NCI-H82 (cell line): ENCODE results near the gene G3BP2.
"Not testable (repeated sequence)": the region's sequence is repeated elsewhere in the genome, so short reads cannot be mapped to it uniquely, and the experiment has no call there.

Source experiments
- DNase-seq: peaks from one replicate; lab custom pipeline; 2025; lab: John Stamatoyannopoulos, UW

The G3BP2 gene

GRCh38 chr4:75683482-75684155 lies 10.4 kb upstream of the G3BP2 start:
- no peak for DNase-seq

GRCh38 chr4:75679876-75680575 lies 6.8 kb upstream of the G3BP2 start:
- no peak for DNase-seq

DNA sequence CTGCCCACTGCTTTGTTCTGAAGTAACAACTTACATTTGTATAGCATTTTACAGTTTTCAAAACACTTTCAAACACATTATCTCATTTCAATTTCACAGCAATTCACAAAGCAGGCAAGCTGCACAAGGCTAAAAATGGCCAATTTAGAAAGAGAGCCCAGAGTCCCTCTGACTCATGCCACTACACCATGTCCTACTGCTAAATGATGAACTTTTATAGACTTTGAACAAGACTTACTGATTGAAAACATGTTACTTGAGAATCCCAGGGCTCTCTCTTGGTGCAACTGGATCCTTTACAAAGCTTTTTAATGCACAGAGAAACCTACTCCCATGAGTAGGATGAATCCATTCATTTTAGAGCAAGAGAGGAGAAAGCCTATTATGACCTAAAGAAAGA lies 5.8 kb upstream of the G3BP2 start:
- DNase-seq = no peak

- DNase-seq = no peak
Measured at GRCh38 chr4:75678473-75678872, 5.3 kb upstream of the G3BP2 start.

- DNase-seq = no peak
Measured at GRCh38 chr4:75675004-75675531, 1.9 kb upstream of the G3BP2 start.

GRCh38 chr4:75673959-75674328 lies 733 bp upstream of the G3BP2 start:
- no peak for DNase-seq

GRCh38 chr4:75672461-75673026 lies 667 bp downstream of the G3BP2 start:
- DNase-seq = peak; percentile 72

- peak; percentile 13 for DNase-seq
Measured at GRCh38 chr4:75671802-75672421, 1.3 kb downstream of the G3BP2 start.

DNA sequence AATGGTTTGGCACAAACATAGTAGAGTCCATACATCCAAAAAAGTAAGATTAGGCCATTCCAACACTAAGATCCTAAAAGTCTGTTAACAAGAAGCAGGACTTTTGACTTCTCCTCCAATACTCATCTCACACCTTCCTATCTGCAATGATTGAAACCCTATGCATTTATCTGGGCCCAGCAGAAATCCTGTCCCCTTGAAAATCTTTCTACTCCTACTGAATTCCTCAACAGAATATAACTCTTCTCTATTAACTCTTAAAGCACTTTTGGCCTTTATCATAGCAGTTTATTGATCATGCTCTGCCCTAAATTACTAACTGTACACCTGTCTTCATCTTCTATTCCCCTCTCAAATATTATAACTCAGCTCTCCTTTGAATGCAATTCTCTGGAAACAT lies 4.6 kb downstream of the G3BP2 start:
- no peak for DNase-seq

DNA sequence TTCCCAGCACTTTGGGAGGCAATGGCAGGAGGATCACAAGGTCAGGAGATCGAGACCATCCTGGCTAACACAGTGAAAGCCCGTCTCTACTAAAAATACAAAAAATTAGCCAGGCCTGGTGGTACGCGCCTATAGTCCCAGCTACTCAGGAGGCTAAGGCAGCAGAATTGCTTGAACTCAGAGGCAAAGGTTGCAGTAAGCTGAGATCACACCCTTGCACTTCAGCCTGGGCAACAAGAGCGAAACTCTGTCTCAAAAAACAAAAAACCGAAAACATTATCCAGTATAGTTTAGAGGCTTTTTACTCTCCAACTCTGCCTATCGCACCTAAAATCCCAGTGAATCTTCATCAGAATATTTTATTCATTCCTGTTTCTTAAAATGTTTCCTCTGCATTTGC lies 5.6 kb downstream of the G3BP2 start:
- not testable (repeated sequence) for DNase-seq

DNA sequence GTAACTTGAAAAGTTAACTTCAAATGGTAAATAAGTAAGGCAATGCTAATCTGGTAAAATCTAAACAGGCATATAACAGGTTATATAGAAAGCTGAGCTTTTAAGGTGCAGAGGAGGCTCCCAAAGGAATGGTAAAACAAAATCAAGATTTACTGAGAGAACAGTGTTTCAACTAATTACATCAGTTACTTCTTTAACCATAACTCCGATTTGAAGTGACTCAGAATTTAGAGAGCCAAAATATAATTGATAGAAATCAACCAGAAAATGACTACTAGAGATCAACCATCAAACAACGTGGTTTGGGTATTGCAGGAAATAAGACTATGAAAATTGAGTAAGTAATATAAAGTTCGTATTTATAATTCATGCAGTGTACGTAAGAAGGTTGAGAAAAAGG lies 6.9 kb downstream of the G3BP2 start:
- DNase-seq = no peak

DNA sequence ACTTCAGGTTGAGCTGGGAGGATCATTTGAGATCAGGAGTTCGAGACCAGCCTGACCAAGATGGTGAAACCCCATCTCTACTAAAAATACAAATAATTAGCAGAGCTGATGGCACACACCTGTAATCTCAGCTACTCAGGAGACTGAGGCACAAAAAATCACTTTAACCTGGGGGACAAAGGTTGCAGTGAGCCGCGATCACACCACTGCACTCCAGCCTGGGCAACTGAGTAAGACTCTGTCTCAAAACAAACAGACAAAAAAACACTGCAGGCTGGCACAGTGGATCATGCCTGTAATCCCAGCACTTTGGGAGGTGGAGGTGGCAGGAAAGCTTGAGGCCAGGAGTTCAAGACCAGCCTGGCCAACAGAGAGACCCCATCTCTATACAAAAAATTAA lies 8.6 kb downstream of the G3BP2 start:
- not testable (repeated sequence) for DNase-seq

DNA sequence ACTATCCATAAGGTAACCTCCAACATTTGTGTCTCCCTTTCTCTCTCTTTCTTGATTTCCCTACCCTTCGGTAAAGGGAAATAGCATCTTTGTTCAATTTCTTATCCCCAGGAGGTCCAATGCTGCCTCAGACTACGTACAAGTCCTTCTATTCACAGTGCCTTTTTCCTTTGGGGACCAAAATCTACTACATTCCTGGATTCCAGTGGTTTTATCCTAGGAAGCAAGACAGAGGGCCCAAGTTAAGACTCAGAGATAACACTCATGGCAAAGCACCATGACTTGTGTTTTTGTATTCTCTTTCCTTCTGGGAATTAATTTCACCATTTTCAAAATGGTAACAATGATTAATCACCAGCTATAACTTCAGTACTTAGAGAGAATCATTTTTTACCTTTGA lies 10.6 kb downstream of the G3BP2 start:
- no peak for DNase-seq

DNA sequence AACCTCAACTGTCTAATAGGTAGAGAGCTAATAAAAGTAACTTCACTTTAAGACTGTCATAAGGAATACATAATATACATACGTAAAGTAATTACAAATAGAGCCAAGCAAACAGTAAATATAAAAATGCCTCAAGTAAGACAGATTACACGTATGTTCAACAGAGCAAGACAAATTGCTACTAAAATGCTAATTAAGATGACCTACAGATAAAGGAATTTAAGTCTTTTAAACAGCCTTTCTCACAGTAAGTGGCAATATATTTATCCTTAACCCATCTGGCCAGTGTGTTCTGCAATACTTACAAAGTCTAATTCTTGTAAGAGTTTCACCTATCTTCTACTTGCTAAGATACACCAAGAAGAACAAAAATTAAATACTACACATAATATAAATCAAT lies 12.7 kb downstream of the G3BP2 start:
- DNase-seq = no peak

- no peak for DNase-seq
Measured at GRCh38 chr4:75659512-75660031, 13.6 kb downstream of the G3BP2 start.

DNA sequence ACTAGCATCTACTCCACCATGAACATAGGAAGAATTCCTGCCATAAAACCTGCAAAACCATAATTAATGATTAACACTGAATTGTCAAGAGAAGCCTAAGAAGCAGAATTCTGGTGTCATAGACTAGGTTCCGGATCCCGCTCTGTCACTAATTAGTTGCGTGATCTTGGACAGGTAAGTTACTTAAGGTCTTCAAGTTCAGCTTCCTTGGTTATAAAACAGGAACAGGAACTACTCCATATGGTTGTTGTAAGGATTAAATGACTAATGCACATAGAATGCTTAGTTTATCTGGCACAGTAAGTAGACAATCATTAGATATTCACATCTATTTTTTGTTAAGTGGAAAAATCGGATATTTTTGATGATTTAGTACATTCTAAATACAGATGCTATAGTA lies 14.3 kb downstream of the G3BP2 start:
- no peak for DNase-seq

DNA sequence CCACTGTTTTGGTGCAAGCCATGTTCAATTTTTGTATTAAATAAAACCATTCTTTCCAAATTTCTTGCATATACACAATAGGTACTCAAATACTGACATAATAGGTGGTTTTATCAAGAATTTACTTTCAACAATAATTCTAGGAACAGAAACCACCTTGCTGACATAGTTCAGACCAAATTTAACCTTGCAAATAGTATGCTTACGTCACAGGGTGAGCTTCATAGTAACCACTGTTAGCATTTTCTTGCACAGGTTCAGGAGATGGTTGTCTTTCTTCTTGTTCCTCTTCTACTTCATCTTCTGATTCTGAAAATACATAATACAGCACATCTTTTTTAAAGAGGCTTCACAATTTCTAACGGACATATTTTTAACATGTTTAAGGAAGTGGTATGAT lies 17.6 kb downstream of the G3BP2 start:
- no peak for DNase-seq

GRCh38 chr4:75654905-75655304 lies 18.3 kb downstream of the G3BP2 start:
- DNase-seq = no peak

DNA sequence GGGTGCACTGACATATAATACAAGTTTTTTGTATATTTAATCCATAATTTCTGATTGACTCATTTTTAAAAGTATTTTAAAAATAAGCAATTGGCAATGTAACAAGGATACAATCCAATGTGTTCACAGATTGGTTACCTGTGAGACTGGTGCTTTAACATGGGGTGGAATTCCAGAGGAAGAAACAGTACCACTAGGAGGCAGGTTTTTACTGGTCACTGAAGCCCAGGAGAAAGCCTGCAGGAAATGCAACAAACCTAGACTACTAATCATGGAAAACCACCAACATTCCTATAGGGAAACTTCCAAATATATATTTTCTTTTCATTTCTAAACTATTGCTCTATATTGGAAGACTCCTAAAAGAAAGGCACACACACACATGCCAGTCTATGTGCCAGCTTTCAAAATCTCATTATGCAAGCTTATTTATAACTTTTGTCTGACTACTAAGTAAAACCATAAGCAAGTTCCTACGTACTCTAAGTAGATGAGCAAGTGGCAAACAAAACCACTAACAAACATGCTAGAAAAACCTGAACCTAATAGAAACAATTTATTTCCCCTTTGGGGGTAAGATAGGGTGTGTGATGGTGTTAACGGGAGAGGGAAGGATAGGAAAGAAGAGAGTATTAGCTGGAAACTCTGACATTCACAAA lies 19.2 kb downstream of the G3BP2 start:
- peak; percentile 33 for DNase-seq

DNA sequence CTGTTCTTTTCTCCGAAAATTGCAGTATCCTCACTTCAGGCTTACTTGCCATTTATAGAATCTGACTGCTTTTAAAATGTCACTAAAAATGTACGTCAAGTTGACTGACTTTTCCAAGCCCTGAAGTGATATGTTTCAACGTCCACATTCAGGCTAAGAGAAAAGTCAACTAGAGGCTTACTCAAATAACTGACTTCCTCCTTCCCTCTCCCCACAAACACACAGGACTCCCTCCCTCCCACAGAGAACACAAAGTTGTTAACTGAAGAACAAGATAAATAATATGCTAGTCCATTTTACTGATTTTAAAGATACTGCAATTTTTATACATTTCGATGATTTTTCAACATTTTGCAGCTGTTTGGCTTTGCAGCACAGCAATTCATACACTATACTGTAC lies 29.1 kb downstream of the G3BP2 start:
- DNase-seq = no peak

- no peak for DNase-seq
Measured at GRCh38 chr4:75643651-75644050, 29.6 kb downstream of the G3BP2 start.

DNA sequence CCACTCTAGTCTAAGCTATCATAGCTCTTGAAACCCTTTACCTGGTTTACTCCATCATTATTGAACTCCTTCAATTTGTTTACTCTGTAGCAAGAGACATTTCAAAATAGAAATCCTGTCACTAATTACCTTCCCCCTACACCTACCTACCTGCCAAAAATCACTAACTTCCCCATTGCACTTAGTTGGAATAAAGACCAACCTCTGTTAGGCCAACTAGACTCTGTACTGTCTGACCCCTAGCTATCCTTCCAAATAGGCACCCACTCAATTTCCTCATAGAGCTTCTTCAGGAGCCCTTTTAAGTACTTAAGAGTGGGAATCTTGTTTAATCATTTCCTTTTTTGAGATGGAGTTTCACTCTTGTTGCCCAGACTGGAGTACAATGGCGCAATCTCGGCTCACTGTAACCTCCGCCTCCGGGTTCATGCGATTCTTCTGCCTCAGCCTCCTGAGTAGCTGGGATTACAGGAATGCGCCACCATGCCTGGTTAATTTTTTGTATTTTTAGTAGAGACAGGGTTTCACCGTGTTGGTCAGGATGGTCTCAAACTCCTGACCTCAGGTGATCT lies 34.0 kb downstream of the G3BP2 start:
- no peak for DNase-seq
